Kidney (tissue), 14 donors: ENCODE measurements around the gene SMS. TPM values are rescaled to one million over a fixed set of nuclear protein-coding genes. Genes with fewer than 3 reads are reported as not detected.
A peak's percentile ranks its signal among the peaks of the same experiment; 100 is the strongest.

Source experiments
- DNase-seq, 5 donors: peaks; one replicate each; pipeline ENCODE4 v3.0.0-alpha.2; 2013 to 2020
- FAIRE-seq: peaks from 2 replicates; lab custom pipeline; 2012; peaks lifted over from hg19 to GRCh38; lab: Jason Lieb, UNC
- H3K27ac ChIP-seq, 2 donors: one replicate each; pipeline ENCODE4 v1.7.0; 2013; ENCODE audit warnings: low read depth in 2 of 2, low read length in 2 of 2, inconsistent platforms in 1 of 2
- H3K27me3 ChIP-seq: one replicate; pipeline ENCODE4 v1.7.1; 2013; ENCODE audit warnings: low read length, inconsistent platforms; ENCODE audit not compliant: control insufficient read depth, insufficient read depth
- H3K36me3 ChIP-seq, 3 donors: one replicate each; pipeline versions ENCODE4 v1.7.0 to v1.7.1; 2013; ENCODE audit warnings: low read length in 3 of 3, control low read depth in 1 of 3, inconsistent platforms in 1 of 3; ENCODE audit not compliant: insufficient read depth in 3 of 3, control insufficient read depth in 2 of 3
- H3K4me1 ChIP-seq, 3 donors: one replicate each; pipeline versions ENCODE4 v1.7.0 to v1.7.1; 2013; ENCODE audit warnings: low read length in 3 of 3, inconsistent platforms in 1 of 3, low read depth in 1 of 3; ENCODE audit not compliant: control insufficient read depth in 2 of 3, insufficient read depth in 2 of 3
- H3K4me3 ChIP-seq, 3 donors: one replicate each; pipeline versions ENCODE4 v1.7.0 to v1.8.1; 2013; ENCODE audit warnings: low read length in 3 of 3, control low read depth in 1 of 3, inconsistent platforms in 1 of 3
- H3K9ac ChIP-seq, 3 donors: one replicate each; pipeline versions ENCODE4 v1.7.0 to v1.7.1; 2013; ENCODE audit warnings: low read length in 3 of 3, control low read depth in 1 of 3, inconsistent platforms in 1 of 3
- H3K9me3 ChIP-seq, 3 donors: one replicate each; pipeline versions ENCODE4 v1.7.0 to v1.7.1; 2013; ENCODE audit warnings: low read length in 3 of 3, control low read depth in 1 of 3, inconsistent platforms in 1 of 3; ENCODE audit not compliant: control insufficient read depth in 2 of 3, insufficient read depth in 1 of 3
- CTCF ChIP-seq: IDR thresholded peaks from 3 replicates; pipeline ENCODE4 v1.5.1; 2012; ENCODE audit warnings: mild to moderate bottlenecking, moderate library complexity, borderline replicate concordance; ENCODE audit not compliant: insufficient read depth; ENCODE audit errors: extremely low read depth
- intact Hi-C: fragments of 100-400 bp; cut with DNase I; formaldehyde crosslinking; loops from one replicate; pipeline ENCODE4 v1.11.1; 2022
- polyA plus RNA-seq: library from polyadenylated mRNA; stranded (reverse); fragments of 350-450 nt; fragmentation: Illumina TruSeq; extraction: RNeasy Lipid Tissue Mini Kit (QIAGEN cat#74804); gene quantifications from one replicate; pipeline ENCODE4 v1.2.3, GENCODE V29; 2014; ENCODE audit warnings: low read depth, low replicate concordance; ENCODE audit not compliant: insufficient read depth
- total RNA-seq: library from RNA; stranded (reverse); fragmentation: NEBNext Ultra II Directional; extraction: Animal tissue kit (Norgen Biotek cat#: 25700); gene quantifications from one replicate; pipeline ENCODE4 v1.2.1, GENCODE V29; 2021
- donor health status: control.
- donor health status: control.
- donor health status: control.
- donor health status: control.
- donor health status: control.
- donor health status: DM: yes; HTN: yes; CAD: no.
- donor health status: Normal renal cell carcinoma (clear cell type).

Gene SMS
- total and polyA plus RNA-seq, 2 donors from 2014 or later = 73.6 to 147 TPM

GRCh38 chrX:22041907-22042530, 101.5 kb downstream of the SMS start:
- no peaks in the 10 kb centered on the region for H3K4me1 ChIP-seq
- no peaks in the 10 kb centered on the region for H3K36me3 ChIP-seq
- H3K27ac ChIP-seq = no peak overlapping the region
- no peaks in the 10 kb centered on the region for H3K27me3 ChIP-seq
- DNase-seq = peak in 3 of 5 donors; percentile 20 to 46 (median 42)
- H3K4me3 ChIP-seq = no peak overlapping the region
- no peak for FAIRE-seq
- no peaks in the 10 kb centered on the region for H3K9me3 ChIP-seq
- H3K9ac ChIP-seq = no peak overlapping the region
- no peak for TF ChIP-seq CTCF
- intact Hi-C loops = no loop called here

GRCh38 chrX:22043872-22044271, 103.4 kb downstream of the SMS start:
- no peak for TF ChIP-seq CTCF
- FAIRE-seq (no peak), DNase-seq (no peak)
- H3K36me3 ChIP-seq = no peaks in the 10 kb centered on the region
- no peaks in the 10 kb centered on the region for H3K27me3 ChIP-seq
- intact Hi-C loops = no loop called here
- H3K4me1 ChIP-seq = no peaks in the 10 kb centered on the region
- no peaks in the 10 kb centered on the region for H3K9me3 ChIP-seq
- H3K27ac ChIP-seq = no peak overlapping the region
- no peak overlapping the region for H3K4me3 ChIP-seq
- no peak overlapping the region for H3K9ac ChIP-seq

Other genes with a start within 250 kb of the SMS start
- gene SMPX, start 182.6 kb upstream of the SMS start, total RNA-seq = not detected
- not detected for gene SMPX, start 182.6 kb upstream of the SMS start, polyA plus RNA-seq
- 13.4 TPM for gene MBTPS2, start 101.1 kb upstream of the SMS start, total RNA-seq
- 4.9 TPM for gene MBTPS2, start 101.1 kb upstream of the SMS start, polyA plus RNA-seq
- 2.3 TPM for gene YY2, start 84.7 kb upstream of the SMS start, total RNA-seq
- 0.58 TPM for gene YY2, start 84.7 kb upstream of the SMS start, polyA plus RNA-seq
- gene PHEX, start 91.6 kb downstream of the SMS start, total RNA-seq = 0.25 TPM
- gene PHEX, start 91.6 kb downstream of the SMS start, polyA plus RNA-seq = 0.19 TPM